ENCODE data around the gene ERVMER34-1.

The ERVMER34-1 gene

GRCh38 chr4:52716364-52717151, 34.7 kb downstream of the ERVMER34-1 start:
- no peak for DNase-seq

- no peak for DNase-seq
Observed at GRCh38 chr4:52715914-52716313, 35.3 kb downstream of the ERVMER34-1 start.

- no peak for DNase-seq
Observed at GRCh38 chr4:52715255-52715897, 35.8 kb downstream of the ERVMER34-1 start.

- no peak for DNase-seq
Observed at GRCh38 chr4:52714597-52715254, 36.5 kb downstream of the ERVMER34-1 start.

GRCh38 chr4:52713456-52713937, 37.7 kb downstream of the ERVMER34-1 start:
- DNase-seq, result peak in 1 of 3 experiments; percentile 28

GRCh38 chr4:52712251-52713130, 38.7 kb downstream of the ERVMER34-1 start:
- DNase-seq, result peak; percentile 97 to 98 (median 98)

GRCh38 chr4:52711834-52712250, 39.4 kb downstream of the ERVMER34-1 start:
- no peak for DNase-seq

- peak in 1 of 3 experiments; percentile 26 for DNase-seq
Observed at GRCh38 chr4:52711272-52711671, 40.0 kb downstream of the ERVMER34-1 start.

- DNase-seq, result no peak
Observed at GRCh38 chr4:52709155-52709554, 42.1 kb downstream of the ERVMER34-1 start.

GRCh38 chr4:52704661-52705060, 46.6 kb downstream of the ERVMER34-1 start:
- DNase-seq, result no peak

- no peak for DNase-seq
Observed at GRCh38 chr4:52704133-52704532, 47.1 kb downstream of the ERVMER34-1 start.

- no peak for DNase-seq
Observed at GRCh38 chr4:52701207-52701606, 50.0 kb downstream of the ERVMER34-1 start.

- DNase-seq, result no peak
Observed at GRCh38 chr4:52694936-52695335, 56.3 kb downstream of the ERVMER34-1 start.

- DNase-seq, result no peak
Observed at GRCh38 chr4:52693492-52693891, 57.7 kb downstream of the ERVMER34-1 start.

Data from NCI-H1417 (cell line).